ENCODE results near the gene CPNE5. TPM values are rescaled to one million over a fixed set of nuclear protein-coding genes. Genes with fewer than 3 reads are reported as not detected.

CPNE5 gene
- total and polyA plus RNA-seq, 12 donors: 0.26 to 3.5 (median 1.1) TPM; not detected in 1

DNA sequence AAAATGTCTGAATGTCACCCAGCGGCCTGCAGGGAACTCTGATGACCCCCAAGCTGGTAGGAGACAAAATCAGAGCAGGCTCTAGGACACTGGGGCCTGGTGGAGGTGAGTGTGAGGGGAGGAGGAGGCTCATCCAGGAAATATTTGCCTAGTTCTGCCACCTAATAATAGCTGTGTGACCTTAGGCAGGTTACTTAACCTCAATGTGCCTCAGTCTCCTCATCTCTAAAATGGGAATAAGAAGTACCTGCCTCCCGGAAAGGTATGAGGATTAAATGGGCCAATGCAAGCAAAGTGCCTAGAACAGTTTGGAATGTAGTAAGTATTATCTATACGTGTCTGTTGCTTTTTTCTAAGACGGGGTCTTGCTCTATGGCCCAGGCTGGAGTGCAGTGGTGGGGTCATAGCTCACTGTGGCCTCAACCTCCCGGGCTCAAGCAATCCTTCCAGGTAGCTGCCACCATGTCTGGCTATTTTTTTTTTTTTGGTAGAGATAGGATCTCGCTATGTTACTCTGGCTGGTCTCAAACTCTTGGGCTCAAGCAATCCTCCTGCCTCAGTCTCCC lies 81.2 kb downstream of the CPNE5 start:
- no peaks in the 10 kb centered on the region for H3K27me3 ChIP-seq
- 80 to 89% (median 84%) methylated on average over 6 of the region's 6 CpGs for WGBS, 4 donors
- intact Hi-C loops (cut with DNase I): loop anchor here in 1 of 2 donors (10.0 kb wide), 1 partner anchor 143 kb away; no protein-coding TSS in a partner anchor
- DNase-seq: no peak
- no peaks in the 10 kb centered on the region for H3K9me3 ChIP-seq (replicated peaks in 1 of 3)
- no peak overlapping the region for H3K27ac ChIP-seq
- H3K4me1 ChIP-seq (replicated peaks in 1 of 2): peaks cover 0 to 18% of the 10 kb centered on the region in 2 donors
- no peak overlapping the region for H3K4me3 ChIP-seq
- no peak for TF ChIP-seq POLR2A (IDR thresholded peaks at IDR 0.05)
- TF ChIP-seq, protein P1, sequence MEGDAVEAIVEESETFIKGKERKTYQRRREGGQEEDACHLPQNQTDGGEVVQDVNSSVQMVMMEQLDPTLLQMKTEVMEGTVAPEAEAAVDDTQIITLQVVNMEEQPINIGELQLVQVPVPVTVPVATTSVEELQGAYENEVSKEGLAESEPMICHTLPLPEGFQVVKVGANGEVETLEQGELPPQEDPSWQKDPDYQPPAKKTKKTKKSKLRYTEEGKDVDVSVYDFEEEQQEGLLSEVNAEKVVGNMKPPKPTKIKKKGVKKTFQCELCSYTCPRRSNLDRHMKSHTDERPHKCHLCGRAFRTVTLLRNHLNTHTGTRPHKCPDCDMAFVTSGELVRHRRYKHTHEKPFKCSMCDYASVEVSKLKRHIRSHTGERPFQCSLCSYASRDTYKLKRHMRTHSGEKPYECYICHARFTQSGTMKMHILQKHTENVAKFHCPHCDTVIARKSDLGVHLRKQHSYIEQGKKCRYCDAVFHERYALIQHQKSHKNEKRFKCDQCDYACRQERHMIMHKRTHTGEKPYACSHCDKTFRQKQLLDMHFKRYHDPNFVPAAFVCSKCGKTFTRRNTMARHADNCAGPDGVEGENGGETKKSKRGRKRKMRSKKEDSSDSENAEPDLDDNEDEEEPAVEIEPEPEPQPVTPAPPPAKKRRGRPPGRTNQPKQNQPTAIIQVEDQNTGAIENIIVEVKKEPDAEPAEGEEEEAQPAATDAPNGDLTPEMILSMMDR (IDR thresholded peaks at IDR 0.05): no peak
- H3K36me3 ChIP-seq (replicated peaks in 1 of 2): no peaks in the 10 kb centered on the region

DNA sequence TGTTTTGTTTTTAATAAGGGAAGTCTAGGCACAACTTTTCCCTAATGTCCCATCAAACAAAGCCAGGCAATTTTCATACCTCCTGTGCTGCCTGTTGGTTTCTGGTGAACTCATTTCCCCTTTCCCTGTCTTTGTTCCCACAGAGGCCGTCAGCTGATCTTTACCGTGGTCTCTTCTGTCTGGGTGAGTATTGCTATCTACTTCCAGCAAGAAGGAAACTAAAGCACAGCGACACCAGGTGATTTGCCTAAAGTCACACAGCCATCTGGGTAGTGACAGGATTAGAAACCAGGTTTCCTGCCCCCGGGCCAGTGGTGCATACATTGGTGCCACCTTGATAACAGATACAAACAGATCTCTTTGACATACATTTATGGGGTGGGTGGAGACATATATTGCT lies 82.0 kb downstream of the CPNE5 start:
- peaks cover 0 to 24% of the 10 kb centered on the region in 2 donors for H3K4me1 ChIP-seq (replicated peaks in 1 of 2)
- no peaks in the 10 kb centered on the region for H3K9me3 ChIP-seq (replicated peaks in 1 of 3)
- no peak overlapping the region for H3K4me3 ChIP-seq
- no peaks in the 10 kb centered on the region for H3K27me3 ChIP-seq
- H3K36me3 ChIP-seq (replicated peaks in 1 of 2): no peaks in the 10 kb centered on the region
- no peak overlapping the region for H3K27ac ChIP-seq
- 68 to 89% (median 79%) methylated on average over 4 of the region's 4 CpGs for WGBS, 4 donors
- no peak for DNase-seq
- TF ChIP-seq, protein P1 (IDR thresholded peaks at IDR 0.05): no peak
- no peak for TF ChIP-seq POLR2A (IDR thresholded peaks at IDR 0.05)
- intact Hi-C loops (cut with DNase I): loop anchor here in 1 of 2 donors (10.0 kb wide), 1 partner anchor 142 kb away; no protein-coding TSS in a partner anchor

DNA sequence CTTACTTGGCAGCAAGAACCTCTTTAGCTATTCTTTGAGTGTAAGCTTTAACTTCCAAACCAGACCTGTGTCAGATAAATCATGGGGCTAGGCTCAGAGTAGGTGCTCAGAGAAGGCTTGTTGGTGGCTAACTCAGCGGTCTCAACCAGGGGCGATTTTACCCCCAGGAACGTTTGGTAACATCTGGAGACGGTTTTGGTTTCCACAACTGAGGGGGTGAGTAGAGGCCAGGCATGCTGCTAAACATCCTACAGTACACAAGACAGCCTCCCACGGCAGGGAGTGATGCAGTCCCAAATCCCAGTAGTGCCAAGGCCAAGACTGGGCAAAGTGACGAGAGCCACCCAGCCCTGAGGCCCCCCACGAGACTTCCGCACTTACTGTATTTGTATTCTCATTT lies 82.5 kb downstream of the CPNE5 start:
- TF ChIP-seq, protein P1 (IDR thresholded peaks at IDR 0.05): no peak
- no peak for TF ChIP-seq POLR2A (IDR thresholded peaks at IDR 0.05)
- DNase-seq: no peak
- H3K4me1 ChIP-seq (replicated peaks in 1 of 2): peaks cover 0 to 24% of the 10 kb centered on the region in 2 donors
- no peaks in the 10 kb centered on the region for H3K27me3 ChIP-seq
- no peak overlapping the region for H3K27ac ChIP-seq
- no peaks in the 10 kb centered on the region for H3K9me3 ChIP-seq (replicated peaks in 1 of 3)
- intact Hi-C loops (cut with DNase I): loop anchor here in 1 of 2 donors (10.0 kb wide), 1 partner anchor 142 kb away; no protein-coding TSS in a partner anchor
- 80 to 93% (median 82%) methylated on average over 3 to 8 of the region's 8 CpGs for WGBS, 4 donors
- H3K4me3 ChIP-seq: no peak overlapping the region
- H3K36me3 ChIP-seq (replicated peaks in 1 of 2): no peaks in the 10 kb centered on the region

DNA sequence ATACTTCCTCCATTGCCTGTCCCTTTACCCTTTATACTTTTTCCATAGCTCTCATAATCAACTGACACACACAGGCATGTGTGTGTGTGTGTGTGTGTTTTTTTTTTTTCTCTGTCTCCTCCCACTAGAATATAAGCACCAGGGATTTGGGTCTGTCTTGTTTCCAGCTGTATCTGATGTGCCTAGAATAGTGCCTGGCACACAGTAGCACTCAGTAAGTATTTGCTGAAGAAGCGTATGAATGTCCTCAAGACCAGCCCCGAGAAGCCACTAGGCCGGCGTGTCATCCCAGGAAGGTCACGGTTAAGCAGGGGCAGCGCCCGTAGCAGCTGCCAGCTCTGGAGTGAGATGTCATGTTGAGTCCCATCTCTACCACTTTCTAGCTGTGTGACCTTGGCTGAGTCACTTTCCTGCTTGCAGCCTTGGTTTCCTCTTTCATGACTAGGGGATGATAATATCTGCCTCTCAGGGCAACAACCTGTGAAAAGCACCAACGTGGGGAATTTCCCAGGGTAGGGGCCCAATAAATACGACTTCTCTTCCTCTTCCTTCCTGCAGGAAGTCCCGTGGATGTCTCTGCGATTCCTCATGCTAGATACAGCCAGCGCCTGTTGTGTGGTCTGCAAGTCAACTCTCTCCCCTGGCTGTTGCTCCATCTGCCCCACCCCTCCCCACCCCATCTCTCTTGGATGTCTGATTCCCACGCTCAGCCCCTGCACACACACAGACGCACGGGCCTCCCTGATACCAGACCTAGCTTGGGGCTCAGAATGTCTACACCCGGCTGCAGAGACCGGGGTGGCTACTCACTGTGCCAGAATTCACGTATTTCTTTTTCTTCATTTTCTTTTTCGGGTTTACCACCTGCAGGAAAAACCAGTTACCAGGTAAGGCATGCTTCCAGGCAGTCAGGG lies 83.6 kb downstream of the CPNE5 start:
- no peaks in the 10 kb centered on the region for H3K36me3 ChIP-seq (replicated peaks in 1 of 2)
- no peaks in the 10 kb centered on the region for H3K9me3 ChIP-seq (replicated peaks in 1 of 3)
- H3K27me3 ChIP-seq: no peaks in the 10 kb centered on the region
- peak; percentile 62 to 88 (median 75) for DNase-seq
- H3K4me3 ChIP-seq: no peak overlapping the region
- TF ChIP-seq POLR2A (IDR thresholded peaks at IDR 0.05): no peak
- intact Hi-C loops (cut with DNase I): loop anchor here in 1 of 2 donors (10.0 kb wide), 1 partner anchor 141 kb away; no protein-coding TSS in a partner anchor
- peaks cover 0 to 24% of the 10 kb centered on the region in 2 donors for H3K4me1 ChIP-seq (replicated peaks in 1 of 2)
- WGBS, 4 donors: 34 to 45% (median 39%) methylated on average over 19 of the region's 19 CpGs
- peak overlapping the region in 1 of 5 donors; percentile 38 for H3K27ac ChIP-seq

Measured in adrenal gland (tissue), 12 donors.